AG10803 (cell line): ENCODE measurements around the gene CPSF6.
A peak's percentile ranks its signal among the peaks of the same experiment; 100 is the strongest.
"Not testable (repeated sequence)": the region's sequence is repeated elsewhere in the genome, so short reads cannot be mapped to it uniquely, and the experiment has no call there.

ENCODE experiments used
- DNase-seq: peaks from one replicate; pipeline ENCODE4 v3.0.0; 2010; ENCODE audit warnings: low read depth
- H3K4me3 ChIP-seq: 2 replicates; pipeline ENCODE4 v1.5.1; 2011; ENCODE audit warnings: mild to moderate bottlenecking, low read length, control low read depth
- TF ChIP-seq, protein P1 (sequence below): conservative IDR thresholded peaks from 2 replicates; pipeline ENCODE4 v1.5.1; 2011; ENCODE audit warnings: mild to moderate bottlenecking, low read length, control low read depth, inconsistent platforms

CPSF6 gene, protein sequence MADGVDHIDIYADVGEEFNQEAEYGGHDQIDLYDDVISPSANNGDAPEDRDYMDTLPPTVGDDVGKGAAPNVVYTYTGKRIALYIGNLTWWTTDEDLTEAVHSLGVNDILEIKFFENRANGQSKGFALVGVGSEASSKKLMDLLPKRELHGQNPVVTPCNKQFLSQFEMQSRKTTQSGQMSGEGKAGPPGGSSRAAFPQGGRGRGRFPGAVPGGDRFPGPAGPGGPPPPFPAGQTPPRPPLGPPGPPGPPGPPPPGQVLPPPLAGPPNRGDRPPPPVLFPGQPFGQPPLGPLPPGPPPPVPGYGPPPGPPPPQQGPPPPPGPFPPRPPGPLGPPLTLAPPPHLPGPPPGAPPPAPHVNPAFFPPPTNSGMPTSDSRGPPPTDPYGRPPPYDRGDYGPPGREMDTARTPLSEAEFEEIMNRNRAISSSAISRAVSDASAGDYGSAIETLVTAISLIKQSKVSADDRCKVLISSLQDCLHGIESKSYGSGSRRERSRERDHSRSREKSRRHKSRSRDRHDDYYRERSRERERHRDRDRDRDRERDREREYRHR

DNA sequence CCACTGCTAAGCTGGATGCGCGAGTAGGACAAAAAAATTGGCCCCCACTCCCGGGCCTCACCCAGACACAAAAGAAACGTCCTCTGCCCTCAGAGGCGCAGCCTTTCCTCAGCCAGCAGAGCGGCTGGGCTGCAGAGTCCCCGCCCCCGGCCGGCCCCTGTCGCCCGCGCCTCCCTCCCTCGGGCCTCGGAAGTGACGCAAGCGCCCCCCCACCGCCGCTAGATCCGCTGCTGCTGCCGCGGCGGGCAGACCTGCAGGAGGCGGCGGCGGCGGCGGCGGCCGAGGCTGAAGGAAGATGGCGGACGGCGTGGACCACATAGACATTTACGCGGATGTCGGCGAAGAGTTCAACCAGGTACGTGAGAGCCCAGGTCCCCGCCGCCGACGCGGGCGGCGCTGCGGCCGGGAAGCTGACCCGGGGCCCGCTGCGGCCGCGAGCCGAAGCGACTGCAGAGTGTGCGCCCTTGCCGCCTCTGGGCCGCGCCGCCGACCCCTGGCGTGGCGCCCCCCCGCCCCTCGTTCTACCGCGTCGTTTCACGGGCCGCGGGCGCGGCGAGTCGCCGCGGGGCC lies at the start of gene CPSF6:
Gene CPSF6, plus strand, starts transcription at position 218 of the 570 bp plus-strand sequence. Its CDS starts 78 bp downstream, at position 296.
- peak within 1 kb of the TSS; percentile 76 for H3K4me3 ChIP-seq
- TF ChIP-seq, protein P1, sequence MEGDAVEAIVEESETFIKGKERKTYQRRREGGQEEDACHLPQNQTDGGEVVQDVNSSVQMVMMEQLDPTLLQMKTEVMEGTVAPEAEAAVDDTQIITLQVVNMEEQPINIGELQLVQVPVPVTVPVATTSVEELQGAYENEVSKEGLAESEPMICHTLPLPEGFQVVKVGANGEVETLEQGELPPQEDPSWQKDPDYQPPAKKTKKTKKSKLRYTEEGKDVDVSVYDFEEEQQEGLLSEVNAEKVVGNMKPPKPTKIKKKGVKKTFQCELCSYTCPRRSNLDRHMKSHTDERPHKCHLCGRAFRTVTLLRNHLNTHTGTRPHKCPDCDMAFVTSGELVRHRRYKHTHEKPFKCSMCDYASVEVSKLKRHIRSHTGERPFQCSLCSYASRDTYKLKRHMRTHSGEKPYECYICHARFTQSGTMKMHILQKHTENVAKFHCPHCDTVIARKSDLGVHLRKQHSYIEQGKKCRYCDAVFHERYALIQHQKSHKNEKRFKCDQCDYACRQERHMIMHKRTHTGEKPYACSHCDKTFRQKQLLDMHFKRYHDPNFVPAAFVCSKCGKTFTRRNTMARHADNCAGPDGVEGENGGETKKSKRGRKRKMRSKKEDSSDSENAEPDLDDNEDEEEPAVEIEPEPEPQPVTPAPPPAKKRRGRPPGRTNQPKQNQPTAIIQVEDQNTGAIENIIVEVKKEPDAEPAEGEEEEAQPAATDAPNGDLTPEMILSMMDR, result no peak
- peak; percentile 93 for DNase-seq

DNA sequence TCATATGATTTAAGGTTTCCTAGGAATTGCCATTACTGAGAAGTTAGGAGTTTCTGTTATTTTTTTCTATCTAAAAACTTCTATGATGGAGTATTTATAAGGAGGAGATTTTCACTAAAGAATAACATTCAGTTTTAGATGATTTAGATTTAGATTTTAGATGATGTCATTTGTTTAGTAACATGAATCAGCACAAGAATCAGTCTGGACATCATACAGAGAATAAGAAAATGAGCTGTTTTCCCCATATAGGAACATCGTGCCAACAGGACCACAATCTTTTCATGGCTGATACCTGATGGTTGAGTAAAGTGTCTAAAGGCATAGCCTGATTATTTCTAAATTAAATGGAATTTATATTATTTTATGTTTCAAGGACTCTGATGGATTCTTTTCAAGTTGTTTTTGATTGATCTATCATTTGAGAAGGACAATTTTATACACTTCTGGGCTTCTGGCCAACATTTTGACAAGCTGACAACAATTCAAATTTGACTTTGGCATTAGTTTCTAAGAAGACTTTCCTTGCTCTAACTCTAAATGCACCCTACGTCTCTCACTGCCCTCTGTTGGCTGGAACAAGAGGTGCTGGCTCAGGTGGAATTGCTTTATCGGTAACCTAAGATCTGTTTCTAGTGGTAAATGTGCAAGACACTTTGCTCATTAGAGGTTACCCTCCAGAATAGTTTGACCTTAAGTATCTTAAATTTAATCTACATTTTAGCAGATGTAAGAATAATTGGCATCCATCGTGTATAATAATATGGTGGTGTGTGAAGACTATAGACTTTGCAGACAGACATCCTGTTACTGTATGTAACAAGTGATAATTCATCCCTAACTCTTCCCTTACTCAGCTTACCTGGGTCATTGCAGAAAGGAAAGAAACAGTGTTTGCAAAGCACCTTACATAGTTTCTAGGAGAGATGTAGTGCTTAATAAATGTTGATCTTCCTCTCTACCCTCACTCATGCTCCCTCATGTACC lies 42.8 kb upstream of the CPSF6 start:
- TF ChIP-seq, protein P1, result peak; percentile 53
- DNase-seq, result peak; percentile 12

DNA sequence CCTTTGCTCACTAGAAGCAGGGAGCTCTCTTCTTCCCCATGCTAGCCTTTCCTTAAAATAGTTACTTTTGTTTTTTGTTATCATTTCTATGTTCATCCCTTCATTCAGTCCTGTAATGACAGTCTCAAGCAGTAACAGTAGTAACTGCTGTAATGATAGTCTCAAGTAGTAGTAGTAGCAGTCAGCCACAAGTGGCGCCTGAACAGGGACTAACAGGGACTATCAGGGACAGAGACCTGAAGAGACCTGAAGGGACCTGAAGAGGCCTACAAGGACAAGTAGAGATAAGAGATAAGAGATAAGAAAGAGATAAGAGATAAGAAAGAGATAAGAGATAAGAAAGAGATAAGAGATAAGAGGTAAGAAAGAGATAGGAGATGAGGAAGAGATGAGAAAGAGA lies 39.4 kb upstream of the CPSF6 start:
- not testable (repeated sequence) for DNase-seq

More for the DNA sequence above, 42.8 kb upstream of the CPSF6 start:
- no peak overlapping the region for H3K4me3 ChIP-seq

DNA sequence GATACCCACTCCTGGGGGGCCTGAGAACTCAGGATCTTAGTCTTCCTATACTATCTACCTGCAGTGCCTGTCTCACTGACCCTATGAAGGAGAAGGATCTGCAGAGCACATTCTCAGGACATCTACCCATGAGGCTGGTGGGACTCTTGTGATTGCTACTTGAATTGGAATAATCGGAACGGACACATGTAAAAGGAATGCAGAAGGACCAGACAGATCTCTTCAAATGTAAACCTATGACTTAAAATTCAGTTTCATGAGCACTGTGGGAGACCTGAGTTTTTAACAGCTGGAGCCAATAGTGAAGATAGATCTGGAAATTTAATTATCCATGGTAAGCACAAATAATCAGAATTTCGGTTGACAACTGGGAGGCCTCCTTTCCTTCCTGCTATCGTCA lies 35.2 kb upstream of the CPSF6 start:
- H3K4me3 ChIP-seq, result no peak overlapping the region
- no peak for DNase-seq
- TF ChIP-seq, protein P1, result no peak

More for the DNA sequence above, 39.4 kb upstream of the CPSF6 start:
- not testable (repeated sequence) for H3K4me3 ChIP-seq

DNA sequence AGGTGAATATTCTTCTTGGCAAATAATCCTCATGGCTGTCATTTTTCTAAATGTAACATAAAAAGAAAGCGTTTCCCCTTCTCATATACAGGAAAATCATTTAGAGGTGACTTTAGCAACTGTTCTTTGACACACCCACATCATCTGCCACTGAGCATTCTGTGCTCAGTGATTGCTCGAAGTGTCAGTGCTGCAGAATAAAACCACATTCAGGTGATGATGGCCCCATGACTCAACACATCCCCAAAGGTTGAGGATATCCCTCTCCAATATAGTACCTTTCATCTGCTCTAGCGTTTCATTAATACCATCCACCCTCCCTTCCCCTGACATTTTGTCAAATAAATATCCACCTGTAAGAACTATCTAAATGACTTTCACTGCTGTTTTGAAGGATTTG lies 28.7 kb upstream of the CPSF6 start:
- DNase-seq, result no peak
- no peak overlapping the region for H3K4me3 ChIP-seq
- TF ChIP-seq, protein P1, result no peak

DNA sequence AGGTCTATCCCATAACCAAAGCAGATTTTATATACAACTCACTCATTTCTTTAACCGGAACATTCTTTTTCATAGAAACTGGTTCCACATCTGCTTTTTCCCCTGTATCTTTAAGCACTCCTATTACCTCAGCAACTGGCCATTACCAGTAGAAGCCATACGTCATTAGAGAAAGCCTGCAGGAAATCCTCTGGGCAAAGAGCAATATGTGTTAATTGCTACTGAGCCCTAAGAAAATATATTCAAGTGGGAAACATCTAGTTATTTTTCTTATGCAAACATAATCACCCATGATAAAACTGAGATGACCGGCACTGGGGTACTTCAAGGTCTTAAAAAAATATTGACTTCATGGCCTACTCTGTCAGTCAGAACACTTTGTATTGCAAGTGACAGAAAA lies 28.2 kb upstream of the CPSF6 start:
- DNase-seq, result no peak
- H3K4me3 ChIP-seq, result no peak overlapping the region
- TF ChIP-seq, protein P1, result no peak

DNA sequence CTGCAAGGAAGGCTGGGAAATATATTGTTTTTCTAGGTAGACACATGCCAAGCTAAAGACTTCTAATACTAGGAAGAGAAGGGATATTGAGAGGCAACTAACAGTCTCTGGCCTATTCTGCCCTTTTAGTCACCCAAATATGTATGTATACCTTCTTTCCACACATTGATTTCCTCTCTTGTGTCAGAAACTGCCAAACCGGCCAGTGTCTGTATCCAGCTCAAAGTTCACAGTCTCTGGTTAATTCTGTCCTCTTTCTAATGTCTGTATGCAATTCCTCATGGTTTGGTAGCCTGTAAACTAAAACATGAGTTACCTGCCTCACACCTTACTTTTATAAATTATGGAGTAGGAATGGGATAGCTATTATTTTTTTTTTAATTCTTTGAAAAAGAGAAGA lies 25.2 kb upstream of the CPSF6 start:
- H3K4me3 ChIP-seq, result no peak overlapping the region
- TF ChIP-seq, protein P1, result no peak
- DNase-seq, result no peak
